A549 (cell line): ENCODE results near the gene PAQR5. TPM values are rescaled to one million over a fixed set of nuclear protein-coding genes. Genes with fewer than 3 reads are reported as not detected.

Experiments
- ATAC-seq, 2 experiments: fragments of 200-7000 bp in 1 of 2; fragments of >200 bp in 1 of 2; cut with Nextera tagmentation in 1 of 2; cut with Tn5 transposase in 1 of 2; 3 replicates each; pipeline versions ENCODE4 v1.8.0 to v1.9.1; 2018 to 2020; ENCODE audit warnings: mild to moderate bottlenecking in 1 of 2, moderate library complexity in 1 of 2
- CTCF ChIA-PET: fragments of 300-600 bp; sonication (Branson Sonifier 250); formaldehyde crosslinking; extraction: SDS; loops from one replicate; lab custom pipeline; 2021; ENCODE audit warnings: antibody characterized with exemption, inconsistent platforms; lab: Yijun Ruan, JAX
- POLR2A ChIA-PET: fragments of 350-600 bp; formaldehyde crosslinking; extraction: SDS; loops from one replicate; lab custom pipeline; 2021; ENCODE audit warnings: antibody characterized with exemption, inconsistent platforms; lab: Yijun Ruan, JAX
- DNase-seq, 2 experiments: peaks; one replicate each; pipeline versions ENCODE4 v3.0.0 to v3.0.0-alpha.2; 2011 to 2016; ENCODE audit warnings: low read depth in 1 of 2, low spot score in 1 of 2
- FAIRE-seq: peaks from 2 replicates; lab custom pipeline; 2011; peaks lifted over from hg19 to GRCh38; lab: Jason Lieb, UNC
- H3K27ac ChIP-seq, 2 experiments: fragments of >200 bp; sonication (Bioruptor Twin); formaldehyde crosslinking; 3 replicates each; pipeline ENCODE4 v1.5.1; 2016 to 2017
- H3K4me1 ChIP-seq: fragments of >200 bp; sonication (Bioruptor Twin); formaldehyde crosslinking; 3 replicates; pipeline ENCODE4 v1.6.1; 2016
- H3K4me2 ChIP-seq: fragments of >200 bp; sonication (Bioruptor Twin); formaldehyde crosslinking; 3 replicates; pipeline ENCODE4 v1.6.1; 2016
- H3K4me3 ChIP-seq: fragments of >200 bp; sonication (Bioruptor Twin); formaldehyde crosslinking; 3 replicates; pipeline ENCODE4 v1.5.1; 2016
- H3K9me3 ChIP-seq: fragments of >200 bp; sonication (Bioruptor Twin); formaldehyde crosslinking; 3 replicates; pipeline ENCODE4 v1.6.1; 2016
- BCL3 ChIP-seq: fragments of >200 bp; sonication (Bioruptor Twin); formaldehyde crosslinking; IDR thresholded peaks from 3 replicates; pipeline ENCODE4 v1.6.1; 2016
- CBX2 ChIP-seq: fragments of 200-600 bp; sonication (generic); IDR thresholded peaks from 2 replicates; pipeline ENCODE4 v1.6.1; 2016; ENCODE audit warnings: low read depth, mild to moderate bottlenecking, borderline replicate concordance
- CBX8 ChIP-seq: fragments of 200-600 bp; sonication (generic); IDR thresholded peaks from 2 replicates; pipeline ENCODE4 v1.6.1; 2016
- CHD2 ChIP-seq: fragments of 150-350 bp; IDR thresholded peaks from 2 replicates; pipeline ENCODE4 v1.6.1; 2014; ENCODE audit warnings: low read length; ENCODE audit not compliant: partially characterized antibody
- CTCF ChIP-seq: fragments of >200 bp; sonication (Bioruptor Twin); formaldehyde crosslinking; IDR thresholded peaks from 3 replicates; pipeline ENCODE4 v1.5.1; 2016
- EHF ChIP-seq: fragments of 250-450 bp; sonication (Bioruptor Pico); IDR thresholded peaks from 2 replicates; pipeline ENCODE4 v1.5.0; 2020; ENCODE audit warnings: mild to moderate bottlenecking
- EHMT2 ChIP-seq: fragments of 200-600 bp; sonication (generic); IDR thresholded peaks from 2 replicates; pipeline ENCODE4 v1.6.1; 2016; ENCODE audit warnings: antibody characterized with exemption, low read depth, mild to moderate bottlenecking, moderate library complexity
- ELK1 ChIP-seq: fragments of 150-350 bp; IDR thresholded peaks from 2 replicates; pipeline ENCODE4 v1.6.1; 2014; ENCODE audit warnings: low read depth, mild to moderate bottlenecking, low read length
- EP300 ChIP-seq, 2 experiments: fragments of >200 bp; sonication (Bioruptor Twin); formaldehyde crosslinking; IDR thresholded peaks; 2 replicates in 1 of 2; 3 replicates in 1 of 2; pipeline ENCODE4 v1.6.1; 2016 to 2017
- ESRRA ChIP-seq: fragments of 150-350 bp; IDR thresholded peaks from 2 replicates; pipeline ENCODE4 v1.6.1; 2014; ENCODE audit warnings: mild to moderate bottlenecking, low read length, borderline replicate concordance
- FOXS1 ChIP-seq: fragments of 250-450 bp; sonication (Bioruptor Pico); IDR thresholded peaks from 2 replicates; pipeline ENCODE4 v1.5.0; 2020; ENCODE audit warnings: mild to moderate bottlenecking, moderate library complexity
- GATA3 ChIP-seq: IDR thresholded peaks from 2 replicates; pipeline ENCODE4 v1.6.1; 2012; ENCODE audit warnings: borderline replicate concordance
- HES2 ChIP-seq: fragments of >200 bp; sonication (Bioruptor Twin); formaldehyde crosslinking; IDR thresholded peaks from 2 replicates; pipeline ENCODE4 v1.6.1; 2016
- JUN ChIP-seq, 2 experiments: fragments of >200 bp; sonication (Bioruptor Twin); formaldehyde crosslinking; IDR thresholded peaks; 2 replicates in 1 of 2; 3 replicates in 1 of 2; pipeline ENCODE4 v1.6.1; 2016 to 2017
- KDM5A ChIP-seq: fragments of 200-600 bp; sonication (generic); IDR thresholded peaks from 2 replicates; pipeline ENCODE4 v1.6.1; 2016; ENCODE audit warnings: antibody characterized with exemption, mild to moderate bottlenecking
- MYC ChIP-seq: IDR thresholded peaks from 2 replicates; pipeline ENCODE4 v1.6.1; 2012; ENCODE audit warnings: mild to moderate bottlenecking, inconsistent platforms, low read length, improper control_type of control experiment, borderline replicate concordance
- NFE2L2 ChIP-seq: fragments of 150-350 bp; conservative IDR thresholded peaks from 2 replicates; pipeline ENCODE4 v1.6.1; 2014; ENCODE audit warnings: low read length
- NR3C1 ChIP-seq: fragments of >200 bp; sonication (Bioruptor Twin); formaldehyde crosslinking; IDR thresholded peaks from 3 replicates; pipeline ENCODE4 v1.6.1; 2017
- PHF8 ChIP-seq: fragments of 200-600 bp; sonication (generic); IDR thresholded peaks from 2 replicates; pipeline ENCODE4 v1.6.1; 2016; ENCODE audit warnings: low read depth, mild to moderate bottlenecking, antibody characterized with exemption, moderate library complexity, borderline replicate concordance
- POLR2A ChIP-seq: IDR thresholded peaks from 2 replicates; pipeline ENCODE4 v1.6.1; 2012; ENCODE audit warnings: mild to moderate bottlenecking, low read length
- RAD21 ChIP-seq, 2 experiments: fragments of >200 bp in 1 of 2; sonication (Bioruptor Twin) in 1 of 2; formaldehyde crosslinking in 1 of 2; IDR thresholded peaks in 1 of 2; conservative IDR thresholded peaks in 1 of 2; 2 replicates in 1 of 2; 3 replicates in 1 of 2; pipeline ENCODE4 v1.6.1; 2012 to 2018; ENCODE audit warnings: inconsistent platforms in 1 of 2
- REST ChIP-seq: fragments of 200-600 bp; sonication (generic); IDR thresholded peaks from 2 replicates; pipeline ENCODE4 v1.6.1; 2016; ENCODE audit warnings: antibody characterized with exemption, mild to moderate bottlenecking, moderate library complexity
- RFX5 ChIP-seq: fragments of 450-650 bp; IDR thresholded peaks from 2 replicates; pipeline ENCODE4 v1.7.1; 2014; ENCODE audit warnings: antibody characterized with exemption, mild to moderate bottlenecking, moderate library complexity
- SMC3 ChIP-seq: fragments of >200 bp; sonication (Bioruptor Twin); formaldehyde crosslinking; IDR thresholded peaks from 3 replicates; pipeline ENCODE4 v1.6.1; 2018; ENCODE audit warnings: inconsistent platforms
- ZC3H11A ChIP-seq: fragments of 450-650 bp; IDR thresholded peaks from 2 replicates; pipeline ENCODE4 v1.6.1; 2014; ENCODE audit warnings: antibody characterized with exemption, mild to moderate bottlenecking
- ZFP36 ChIP-seq: fragments of 450-650 bp; IDR thresholded peaks from 2 replicates; pipeline ENCODE4 v1.6.1; 2014; ENCODE audit warnings: borderline replicate concordance; ENCODE audit not compliant: partially characterized antibody
- ZSCAN20 ChIP-seq: fragments of 250-450 bp; sonication (Bioruptor Pico); IDR thresholded peaks from 2 replicates; pipeline ENCODE4 v1.8.0; 2022; ENCODE audit warnings: mild to moderate bottlenecking, moderate library complexity
- WGBS: methylation state at CpG from one replicate; pipeline ENCODE4 v1.1.6; 2017; ENCODE audit errors: missing lambda C conversion rate; 5-methylcytosine and 5-hydroxymethylcytosine counted together
- polyA plus RNA-seq, 4 experiments: library from polyadenylated mRNA; depleted of rRNA in 3 of 4; stranded (reverse); fragments of >200 nt; fragmentation: RNase III in 1 of 4; extraction: RNeasy Plus Mini Kit Qiagen cat#74134 plus additional on column Dnase treatment in 1 of 4; gene quantifications; 2 replicates in 3 of 4; 3 replicates in 1 of 4; pipeline ENCODE4 v1.2.3, GENCODE V29; 2011 to 2017

PAQR5 gene
- polyA plus RNA-seq, 2 of the 4 experiments (the other 2 are of a cell fraction) = 104 to 114 TPM

- ATAC-seq (no peak), DNase-seq (no peak), FAIRE-seq (no peak)
- no peak overlapping the region for H3K27ac ChIP-seq
- H3K4me1 ChIP-seq = peaks cover 31% of the 10 kb centered on the region
- POLR2A ChIA-PET = no interaction called here
- H3K4me2 ChIP-seq = no peak overlapping the region
- no peaks in the 10 kb centered on the region for H3K9me3 ChIP-seq
- TF ChIP-seq KDM5A (no peak), EP300 (IDR thresholded peaks at IDR 0.05) (no peak), NFE2L2 (no peak), MYC (no peak), RFX5 (no peak), SMC3 (no peak), ESRRA (no peak), CBX8 (no peak), NR3C1 (no peak), POLR2A (no peak), ELK1 (no peak), EHF (no peak), RAD21 (conservative IDR thresholded peaks at IDR 0.05 in 1 of 2, IDR thresholded peaks at IDR 0.05 in 1 of 2) (no peak), ZFP36 (no peak), REST (no peak), PHF8 (no peak), JUN (IDR thresholded peaks at IDR 0.05) (no peak), HES2 (no peak), CHD2 (no peak), BCL3 (no peak)
- TF ChIP-seq, all 56 proteins: peak for 0
- CTCF ChIA-PET = interaction anchor here (0.7 to 13.9 kb wide), 7 partner anchors 9 to 333 kb away, joined by 3 to 198 read pairs (median 5); no protein-coding TSS in a partner anchor
- 90% methylated on average over 7 of the region's 7 CpGs for WGBS
- H3K4me3 ChIP-seq = no peak overlapping the region
Observed at GRCh38 chr15:69389426-69389825, 90.7 kb downstream of the PAQR5 start.

- DNase-seq (no peak), FAIRE-seq (no peak), ATAC-seq (no peak)
- no peak overlapping the region for H3K27ac ChIP-seq
- WGBS = 93% methylated on average over 2 of the region's 2 CpGs
- H3K4me2 ChIP-seq = no peak overlapping the region
- TF ChIP-seq RFX5 (no peak), FOXS1 (CRISPR knock-in tag) (no peak), CBX8 (no peak), ZC3H11A (no peak), GATA3 (no peak), CTCF (no peak), CBX2 (no peak), PHF8 (no peak), ZSCAN20 (CRISPR knock-in tag) (no peak), EHMT2 (no peak)
- CTCF ChIA-PET = interaction anchor here (0.9 to 13.9 kb wide), 7 partner anchors 9 to 334 kb away, joined by 3 to 198 read pairs (median 4); no protein-coding TSS in a partner anchor
- peaks cover 33% of the 10 kb centered on the region for H3K4me1 ChIP-seq
- H3K4me3 ChIP-seq = no peak overlapping the region
- H3K9me3 ChIP-seq = no peaks in the 10 kb centered on the region
- POLR2A ChIA-PET = no interaction called here
Observed at GRCh38 chr15:69390575-69390974, 91.9 kb downstream of the PAQR5 start.
